ENCODE measurements around the gene HNRNPH3. TPM values are rescaled to one million over a fixed set of nuclear protein-coding genes. Genes with fewer than 3 reads are reported as not detected.

The HNRNPH3 gene
- total RNA-seq, 1 donor from 2014 or later = 164 TPM

DNA sequence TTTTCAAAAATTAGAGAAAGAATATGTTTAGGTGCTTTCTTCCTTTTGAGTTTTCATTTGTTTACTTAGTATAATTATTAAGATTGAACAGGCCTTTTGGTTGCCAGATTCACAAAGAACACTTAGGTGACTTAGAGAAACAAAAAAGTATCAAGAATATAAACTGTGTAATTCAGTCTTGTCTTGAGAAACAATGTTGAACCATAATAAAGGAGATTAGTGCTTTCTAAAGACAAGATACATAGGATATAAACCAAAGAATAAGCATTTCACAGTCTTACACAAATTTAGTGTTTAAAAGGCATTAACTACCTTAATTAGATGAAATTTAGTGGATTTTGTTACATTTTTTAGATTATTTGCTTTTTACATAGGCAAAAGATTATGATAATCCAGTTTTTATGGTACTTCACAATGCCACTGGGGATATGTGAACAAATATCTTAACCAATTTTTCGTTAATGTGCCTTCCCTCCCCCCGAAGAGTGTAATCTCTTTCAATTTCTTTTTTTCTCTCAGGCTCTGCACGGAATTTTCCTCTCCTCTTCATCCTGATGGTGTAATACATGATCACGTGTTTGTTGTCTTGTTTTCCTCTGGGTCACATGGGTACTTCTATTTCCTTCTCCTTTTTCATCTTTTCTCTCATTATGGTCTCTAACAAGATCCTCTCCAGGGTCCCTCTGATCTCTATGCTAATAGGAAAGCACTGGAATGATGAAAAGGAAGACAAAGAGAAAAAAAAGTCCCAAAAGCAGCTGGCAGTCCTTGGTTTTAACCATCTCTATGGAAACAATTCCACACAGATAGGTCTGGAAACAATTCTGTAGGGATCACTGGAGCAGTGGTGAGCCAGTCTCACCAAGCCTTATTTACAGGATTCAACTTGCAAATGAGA lies 3.7 kb upstream of the HNRNPH3 start:
- H3K4me3 Mint-ChIP-seq = peak overlapping the region; percentile 32
- TF ChIP-seq, protein P1, sequence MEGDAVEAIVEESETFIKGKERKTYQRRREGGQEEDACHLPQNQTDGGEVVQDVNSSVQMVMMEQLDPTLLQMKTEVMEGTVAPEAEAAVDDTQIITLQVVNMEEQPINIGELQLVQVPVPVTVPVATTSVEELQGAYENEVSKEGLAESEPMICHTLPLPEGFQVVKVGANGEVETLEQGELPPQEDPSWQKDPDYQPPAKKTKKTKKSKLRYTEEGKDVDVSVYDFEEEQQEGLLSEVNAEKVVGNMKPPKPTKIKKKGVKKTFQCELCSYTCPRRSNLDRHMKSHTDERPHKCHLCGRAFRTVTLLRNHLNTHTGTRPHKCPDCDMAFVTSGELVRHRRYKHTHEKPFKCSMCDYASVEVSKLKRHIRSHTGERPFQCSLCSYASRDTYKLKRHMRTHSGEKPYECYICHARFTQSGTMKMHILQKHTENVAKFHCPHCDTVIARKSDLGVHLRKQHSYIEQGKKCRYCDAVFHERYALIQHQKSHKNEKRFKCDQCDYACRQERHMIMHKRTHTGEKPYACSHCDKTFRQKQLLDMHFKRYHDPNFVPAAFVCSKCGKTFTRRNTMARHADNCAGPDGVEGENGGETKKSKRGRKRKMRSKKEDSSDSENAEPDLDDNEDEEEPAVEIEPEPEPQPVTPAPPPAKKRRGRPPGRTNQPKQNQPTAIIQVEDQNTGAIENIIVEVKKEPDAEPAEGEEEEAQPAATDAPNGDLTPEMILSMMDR (IDR thresholded peaks at IDR 0.05; ENCODE audit: unreplicated experiment) = no peak
- DNase-seq (ENCODE audit: low spot score in 2 of 2, unreplicated experiment in 2 of 2) = no peak
- no peaks in the 10 kb centered on the region for H3K27me3 Mint-ChIP-seq (ENCODE audit: low read depth)
- peak overlapping the region; percentile 92 for H3K27ac Mint-ChIP-seq
- H3K4me1 Mint-ChIP-seq = peaks cover 24% of the 10 kb centered on the region
- no peaks in the 10 kb centered on the region for H3K36me3 Mint-ChIP-seq
- H3K9me3 Mint-ChIP-seq = no peaks in the 10 kb centered on the region

DNA sequence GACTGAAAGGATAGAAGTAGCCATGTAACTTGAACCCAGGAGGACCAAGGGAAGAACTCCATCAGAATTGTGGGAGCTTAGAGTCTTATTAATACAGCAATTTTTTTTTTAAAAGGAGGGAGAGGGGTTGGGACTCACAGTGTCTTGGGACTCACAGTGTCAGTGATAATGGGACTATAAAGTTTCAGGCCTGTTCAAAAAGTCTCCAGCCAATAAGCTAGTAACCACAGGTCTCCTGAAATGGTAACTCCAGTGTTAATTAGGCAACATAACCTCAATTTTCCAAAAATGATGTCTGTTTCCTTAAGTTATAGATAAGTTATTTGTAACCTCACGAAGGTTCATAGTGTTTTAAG lies 2.4 kb upstream of the HNRNPH3 start:
- Mint-ChIP-seq H3K27me3 (ENCODE audit: low read depth) (no peaks in the 10 kb centered on the region), H3K27ac (peak overlapping the region; percentile 92), H3K9me3 (no peaks in the 10 kb centered on the region), H3K4me3 (no peak overlapping the region), H3K4me1 (peaks cover 34% of the 10 kb centered on the region), H3K36me3 (no peaks in the 10 kb centered on the region)
- TF ChIP-seq, protein P1 (IDR thresholded peaks at IDR 0.05; ENCODE audit: unreplicated experiment) = no peak
- DNase-seq (ENCODE audit: low spot score in 2 of 2, unreplicated experiment in 2 of 2) = no peak

DNA sequence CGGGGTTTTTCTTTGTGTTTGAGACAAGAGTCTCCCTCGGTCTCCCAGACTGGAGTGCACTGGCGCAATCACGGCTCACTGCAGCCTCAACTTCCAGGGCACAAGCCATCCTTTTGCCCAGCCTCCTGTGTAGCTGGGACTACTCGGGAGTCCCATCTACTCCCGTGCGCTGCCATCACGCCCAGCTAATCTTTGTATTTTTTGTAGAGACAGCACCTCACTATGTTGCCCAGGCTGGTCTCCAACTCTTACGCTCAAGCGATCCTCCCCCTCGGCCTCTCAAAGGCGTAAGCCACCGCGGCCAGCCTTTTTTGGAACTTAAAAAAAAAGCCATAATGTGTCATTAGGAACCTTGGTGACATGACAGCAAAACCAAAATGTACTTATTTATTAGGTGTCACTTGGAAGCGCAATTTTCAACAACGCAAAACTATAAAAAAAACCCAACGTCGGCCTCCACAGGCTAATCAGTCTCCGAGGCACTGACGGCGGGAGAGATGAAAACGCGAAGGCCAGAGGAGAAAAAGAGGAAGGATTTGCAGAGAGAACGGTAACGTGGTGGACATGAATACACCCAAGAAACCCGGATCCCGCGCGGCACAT lies 911 bp upstream of the HNRNPH3 start:
- Mint-ChIP-seq H3K27me3 (ENCODE audit: low read depth) (no peaks in the 10 kb centered on the region), H3K4me1 (peaks cover 48% of the 10 kb centered on the region), H3K4me3 (peak overlapping the region; percentile 100), H3K36me3 (no peaks in the 10 kb centered on the region), H3K9me3 (no peaks in the 10 kb centered on the region), H3K27ac (peak overlapping the region; percentile 100)
- DNase-seq (ENCODE audit: low spot score in 2 of 2, unreplicated experiment in 2 of 2) = no peak
- TF ChIP-seq, protein P1 (IDR thresholded peaks at IDR 0.05; ENCODE audit: unreplicated experiment) = no peak

DNA sequence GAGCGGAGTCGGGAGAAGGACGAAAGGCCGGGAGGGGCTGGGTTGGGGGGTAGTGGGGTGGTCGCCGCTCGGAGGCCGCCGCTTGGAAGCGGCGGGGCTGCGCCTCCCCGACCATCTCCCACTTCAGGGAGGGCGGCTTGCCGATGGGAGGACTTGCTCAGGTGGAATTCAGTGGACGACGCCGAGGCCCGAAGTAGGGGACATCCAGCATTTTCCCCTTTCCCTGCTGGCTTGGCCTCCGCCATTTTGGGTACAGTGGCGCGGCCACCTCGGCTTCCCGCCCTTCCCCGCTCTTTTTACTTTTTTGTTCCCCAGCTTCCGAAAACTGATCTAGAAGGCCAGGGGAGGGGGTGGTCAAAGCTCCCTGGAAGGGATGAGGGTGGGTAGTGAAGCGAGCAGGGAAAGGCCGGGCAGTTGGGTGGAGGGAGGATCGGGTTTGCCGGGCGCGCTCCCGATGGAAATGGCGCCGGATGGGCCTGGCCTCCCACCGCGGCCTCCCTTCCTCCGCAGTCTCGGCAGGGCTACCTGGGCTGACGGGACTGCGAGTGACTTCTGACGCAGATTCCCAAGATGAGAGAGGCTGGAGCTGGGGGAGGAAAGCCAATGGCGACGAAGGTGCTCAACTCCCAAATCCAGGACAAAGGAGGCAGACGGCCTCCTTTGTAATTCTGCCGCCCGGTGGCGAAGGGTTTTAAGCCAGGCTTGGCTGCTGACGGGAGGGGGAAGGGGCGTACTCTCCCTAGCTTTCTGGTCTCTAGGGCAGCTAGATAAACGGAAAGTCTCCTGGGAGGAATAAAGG lies 594 bp downstream of the HNRNPH3 start, which contains the start of gene PBLD:
PBLD (minus strand) TSS at position 670 of the 799 bp plus-strand sequence. CDS start 26,084 bp downstream, outside the sequence.
- TF ChIP-seq, protein P1 (IDR thresholded peaks at IDR 0.05; ENCODE audit: unreplicated experiment) = no peak
- peaks cover 2% of the 10 kb centered on the region for H3K36me3 Mint-ChIP-seq
- no peaks in the 10 kb centered on the region for H3K27me3 Mint-ChIP-seq (ENCODE audit: low read depth)
- peak; percentile 38 to 70 for DNase-seq (ENCODE audit: low spot score in 2 of 2, unreplicated experiment in 2 of 2)
- peaks cover 61% of the 10 kb centered on the region for H3K4me1 Mint-ChIP-seq
- H3K27ac Mint-ChIP-seq = peak within 1 kb of the TSS; percentile 100
- peak within 1 kb of the TSS; percentile 100 for H3K4me3 Mint-ChIP-seq
- H3K9me3 Mint-ChIP-seq = no peaks in the 10 kb centered on the region

DNA sequence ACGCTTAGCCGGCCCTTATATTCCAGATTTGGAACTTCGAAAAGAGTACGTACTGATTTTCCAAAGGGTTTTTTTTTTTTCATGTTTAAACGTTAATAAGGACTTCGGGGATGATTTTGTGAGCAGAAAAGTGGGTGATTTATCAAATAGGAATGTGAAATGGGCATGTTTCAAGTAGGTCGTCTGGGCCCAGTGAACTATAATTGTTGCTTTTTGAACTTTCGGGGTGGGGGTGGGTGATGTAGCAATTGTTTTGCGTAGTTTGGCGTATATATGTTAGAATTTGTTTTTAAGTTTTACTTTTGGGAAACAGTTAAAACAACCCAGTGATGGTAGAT lies 1.2 kb downstream of the HNRNPH3 start:
- Mint-ChIP-seq H3K27ac (peak overlapping the region; percentile 100), H3K9me3 (no peaks in the 10 kb centered on the region), H3K4me1 (peaks cover 65% of the 10 kb centered on the region), H3K36me3 (peaks cover 5% of the 10 kb centered on the region), H3K27me3 (ENCODE audit: low read depth) (no peaks in the 10 kb centered on the region), H3K4me3 (peak overlapping the region; percentile 100)
- DNase-seq (ENCODE audit: low spot score in 2 of 2, unreplicated experiment in 2 of 2) = no peak
- TF ChIP-seq, protein P1 (IDR thresholded peaks at IDR 0.05; ENCODE audit: unreplicated experiment) = no peak

All from mesothelial cell of epicardium (in vitro differentiated cells).